Adipose tissue (tissue), 3 donors: Measurements from ENCODE around the gene SLC26A5. TPM values are rescaled to one million over a fixed set of nuclear protein-coding genes. Genes with fewer than 3 reads are reported as not detected.

Experiments used
- polyA plus RNA-seq, 3 donors: library from polyadenylated mRNA; stranded (reverse); fragments of 200-250 nt; gene quantifications; one replicate each; pipeline ENCODE4 v1.2.3, GENCODE V29; 2013
- donor health status: healthy with polysubstance abuse.
- donor health status: Bipolar disorder and iron deficiency.
- donor health status: healthy.

The SLC26A5 gene
- polyA plus RNA-seq, 3 donors, result 0.04 to 0.06 TPM; not detected in 1

Other genes with a start within 250 kb of the SLC26A5 start
- gene PMPCB, start 148.8 kb downstream of the SLC26A5 start, polyA plus RNA-seq, result 10 to 100 TPM; 44.3 to 64.9 (median 45.7) TPM
- 10 to 100 TPM; 10.4 to 19.5 (median 18.7) TPM for gene DNAJC2, start 101.4 kb downstream of the SLC26A5 start, polyA plus RNA-seq
- 100 to 1,000 TPM in 1 of 3 donors, 10 to 100 TPM in 2; 37.5 to 111 (median 96.7) TPM for gene PSMC2, start 98.6 kb downstream of the SLC26A5 start, polyA plus RNA-seq